Measurements from ENCODE around the gene POLL. TPM values are rescaled to one million over a fixed set of nuclear protein-coding genes. Genes with fewer than 3 reads are reported as not detected.
A peak's percentile ranks its signal among the peaks of the same experiment; 100 is the strongest.

Gene POLL
- total RNA-seq, 1 experiment from 2014 or later: 35.5 TPM

- no peak for DNase-seq
- intact Hi-C loops (cut with micrococcal nuclease; ENCODE audit: unreplicated experiment): no loop called here
- ChIA-PET POLR2A (no interaction called here), CTCF (interaction anchor here (1.2 kb wide), 1 partner anchor 9 kb away, joined by 4 read pairs; no protein-coding TSS in a partner anchor)
- H3K36me3 Mint-ChIP-seq (ENCODE audit: insufficient read depth, unreplicated experiment): no peaks in the 10 kb centered on the region
- peaks cover 8% of the 10 kb centered on the region for H3K4me1 Mint-ChIP-seq (ENCODE audit: low read depth, unreplicated experiment)
- H3K27me3 ChIP-seq (replicated peaks; ENCODE audit: control insufficient read depth, insufficient read depth, low read length): no peaks in the 10 kb centered on the region
- no peak overlapping the region for H3K4me3 Mint-ChIP-seq (ENCODE audit: unreplicated experiment)
- BruUV-seq (replicated peaks): no TSS peak
- no peaks in the 10 kb centered on the region; the same call in 1 of the 2 replicates for H3K36me3 ChIP-seq (ENCODE audit: control insufficient read depth, insufficient read depth, low read length)
- no peak overlapping the region for H3K4me3 ChIP-seq (ENCODE audit: low read depth, low read length)
- no peaks in the 10 kb centered on the region for H3K9me3 Mint-ChIP-seq (ENCODE audit: unreplicated experiment)
- peak overlapping the region; percentile 22 for H3K27ac Mint-ChIP-seq (ENCODE audit: unreplicated experiment)
- no peaks in the 10 kb centered on the region for H3K27me3 Mint-ChIP-seq (ENCODE audit: insufficient read depth, unreplicated experiment)
- no peaks in the 10 kb centered on the region for H3K4me1 ChIP-seq
- no peak for TF ChIP-seq CTCF (IDR thresholded peaks at IDR 0.05; ENCODE audit: insufficient read depth in 1 of 2, low read depth in 1 of 2, low read length in 1 of 2, severe bottlenecking in 1 of 2, unreplicated experiment in 1 of 2)
- no peaks in the 10 kb centered on the region for H3K9me3 ChIP-seq
Observed at GRCh38 chr10:101611096-101611905, 23.2 kb upstream of the POLL start.

- Mint-ChIP-seq H3K27me3 (ENCODE audit: insufficient read depth, unreplicated experiment) (no peaks in the 10 kb centered on the region), H3K9me3 (ENCODE audit: unreplicated experiment) (no peaks in the 10 kb centered on the region), H3K36me3 (ENCODE audit: insufficient read depth, unreplicated experiment) (peaks cover 6% of the 10 kb centered on the region), H3K4me3 (ENCODE audit: unreplicated experiment) (no peak overlapping the region), H3K4me1 (ENCODE audit: low read depth, unreplicated experiment) (peaks cover 8% of the 10 kb centered on the region), H3K27ac (ENCODE audit: unreplicated experiment) (no peak overlapping the region)
- Histone ChIP-seq H3K27me3 (replicated peaks; ENCODE audit: control insufficient read depth, insufficient read depth, low read length) (no peaks in the 10 kb centered on the region), H3K36me3 (ENCODE audit: control insufficient read depth, insufficient read depth, low read length) (peaks cover 1% of the 10 kb centered on the region; the same call in 1 of the 2 replicates), H3K4me1 (no peaks in the 10 kb centered on the region), H3K9me3 (no peaks in the 10 kb centered on the region), H3K4me3 (ENCODE audit: low read depth, low read length) (no peak overlapping the region)
- no peak for DNase-seq
- intact Hi-C loops (cut with micrococcal nuclease; ENCODE audit: unreplicated experiment): no loop called here
- no TSS peak for BruUV-seq (replicated peaks)
- CTCF ChIA-PET: interaction anchor here (0.6 kb wide), 1 partner anchor 303 kb away, joined by 5 read pairs; no protein-coding TSS in a partner anchor
- POLR2A ChIA-PET: no interaction called here
- no peak for TF ChIP-seq CTCF (IDR thresholded peaks at IDR 0.05; ENCODE audit: insufficient read depth in 1 of 2, low read depth in 1 of 2, low read length in 1 of 2, severe bottlenecking in 1 of 2, unreplicated experiment in 1 of 2)
Observed at GRCh38 chr10:101609481-101609880, 21.4 kb upstream of the POLL start.

DNA sequence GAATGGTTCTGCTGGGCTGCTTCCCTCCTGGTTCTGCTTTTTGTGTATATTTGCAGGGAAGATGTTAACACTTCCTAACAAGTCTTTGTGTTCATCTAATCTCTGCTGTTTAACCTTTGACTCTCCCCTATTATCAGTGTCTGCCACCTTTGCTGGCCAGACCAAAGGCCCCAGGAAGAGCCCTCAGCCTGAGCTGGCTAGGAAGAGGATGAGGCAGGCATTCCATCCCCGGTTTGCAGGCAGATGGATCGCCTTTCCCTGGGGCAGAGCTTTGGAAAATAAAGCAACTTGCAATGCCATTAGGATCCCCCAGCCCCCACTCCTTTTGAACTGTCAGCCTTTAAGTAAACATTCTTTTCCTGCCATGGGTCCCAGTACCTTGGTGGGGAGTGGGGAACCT is 19.1 kb upstream of the POLL start:
- CTCF ChIA-PET: interaction anchor here (0.7 kb wide), 1 partner anchor 176 kb away, joined by 3 read pairs; the partner anchor contains the start of gene NPM3
- POLR2A ChIA-PET: interaction anchor here (0.6 kb wide), 1 partner anchor 34 kb away, joined by 4 read pairs; no protein-coding TSS in a partner anchor
- Mint-ChIP-seq H3K4me1 (ENCODE audit: low read depth, unreplicated experiment) (peaks cover 8% of the 10 kb centered on the region), H3K27me3 (ENCODE audit: insufficient read depth, unreplicated experiment) (no peaks in the 10 kb centered on the region), H3K4me3 (ENCODE audit: unreplicated experiment) (no peak overlapping the region), H3K9me3 (ENCODE audit: unreplicated experiment) (no peaks in the 10 kb centered on the region), H3K36me3 (ENCODE audit: insufficient read depth, unreplicated experiment) (peaks cover 6% of the 10 kb centered on the region), H3K27ac (ENCODE audit: unreplicated experiment) (no peak overlapping the region)
- DNase-seq: no peak
- Histone ChIP-seq H3K36me3 (ENCODE audit: control insufficient read depth, insufficient read depth, low read length) (peaks cover 1% of the 10 kb centered on the region; the same call in 1 of the 2 replicates), H3K4me3 (ENCODE audit: low read depth, low read length) (no peak overlapping the region), H3K4me1 (no peaks in the 10 kb centered on the region), H3K9me3 (no peaks in the 10 kb centered on the region), H3K27me3 (replicated peaks; ENCODE audit: control insufficient read depth, insufficient read depth, low read length) (no peaks in the 10 kb centered on the region)
- no peak for TF ChIP-seq CTCF (IDR thresholded peaks at IDR 0.05; ENCODE audit: insufficient read depth in 1 of 2, low read depth in 1 of 2, low read length in 1 of 2, severe bottlenecking in 1 of 2, unreplicated experiment in 1 of 2)
- intact Hi-C loops (cut with micrococcal nuclease; ENCODE audit: unreplicated experiment): no loop called here
- BruUV-seq (replicated peaks): no TSS peak
